Heart right ventricle (tissue), 16 donors: ENCODE results near the gene SSR2. TPM values are rescaled to one million over a fixed set of nuclear protein-coding genes. Genes with fewer than 3 reads are reported as not detected.

ENCODE experiments used
- ATAC-seq, 8 donors: fragments of 200-7000 bp; cut with Tn5 transposase; one replicate each; pipeline ENCODE4 v1.9.1; 2020; ENCODE audit warnings: mild to moderate bottlenecking in 8 of 8, moderate library complexity in 8 of 8, moderate number of reproducible peaks in 1 of 8
- DNase-seq, 2 donors: peaks; one replicate each; pipeline ENCODE4 v3.0.0-alpha.2; 2020
- H3K27ac ChIP-seq, 10 donors: fragments of 200-600 bp; sonication (generic) in 2 of 10; one replicate each; pipeline versions ENCODE4 v1.5.0 to v1.8.0; 2020 to 2022; ENCODE audit warnings: mild to moderate bottlenecking in 3 of 10
- H3K27me3 ChIP-seq, 7 donors: fragments of 200-600 bp; one replicate each; pipeline ENCODE4 v1.8.0; 2021 to 2022; ENCODE audit warnings: mild to moderate bottlenecking in 2 of 7
- H3K36me3 ChIP-seq, 9 donors: fragments of 200-600 bp; sonication (generic) in 1 of 9; one replicate each; pipeline versions ENCODE4 v1.5.0 to v1.8.0; 2020 to 2022; ENCODE audit warnings: mild to moderate bottlenecking in 2 of 9
- H3K4me1 ChIP-seq, 9 donors: fragments of 200-600 bp; sonication (generic) in 1 of 9; one replicate each; pipeline versions ENCODE4 v1.5.0 to v1.8.0; 2020 to 2022; ENCODE audit warnings: mild to moderate bottlenecking in 4 of 9
- H3K4me3 ChIP-seq, 10 donors: fragments of 200-600 bp; sonication (generic) in 2 of 10; one replicate each; pipeline versions ENCODE4 v1.5.0 to v1.8.0; 2020 to 2022; ENCODE audit warnings: mild to moderate bottlenecking in 7 of 10, moderate library complexity in 2 of 10
- H3K9me3 ChIP-seq, 11 donors: fragments of 200-600 bp in 10 of 11; sonication (generic) in 2 of 11; one replicate each; pipeline versions ENCODE4 v1.5.0 to v1.8.0; 2013 to 2022; ENCODE audit warnings: mild to moderate bottlenecking in 2 of 11, control low read depth in 1 of 11, moderate library complexity in 1 of 11
- WGBS, 2 donors: extraction: QIAGEN DNeasy Blood & Tissue Kit; methylation state at CpG; one replicate each; pipeline ENCODE4 v1.1.7; 2013; ENCODE audit warnings: inconsistent platforms in 1 of 2; 5-methylcytosine and 5-hydroxymethylcytosine counted together
- intact Hi-C, 10 donors: fragments of 100-400 bp; cut with DNase I; formaldehyde crosslinking; loops; one replicate each; pipeline versions ENCODE4 v1.11.1 to v1.14.2; 2022
- polyA plus RNA-seq, 2 donors: library from polyadenylated mRNA; stranded (reverse); fragments of 200-250 nt; gene quantifications; one replicate each; pipeline ENCODE4 v1.2.3, GENCODE V29; 2013
- total RNA-seq, 10 donors: library from RNA; stranded (reverse); fragmentation: NEBNext Ultra II Directional in 3 of 10; extraction: Animal tissue kit (Norgen Biotek cat#: 25700) in 3 of 10; gene quantifications; one replicate each; pipeline versions ENCODE4 v1.2.1 to v1.2.4, GENCODE V29; 2021 to 2023
- TF ChIP-seq, protein P1 (sequence below), 9 donors: fragments of 200-600 bp; sonication (generic) in 2 of 9; IDR thresholded peaks; one replicate each; pipeline versions ENCODE4 v1.5.0 to v1.8.0; 2021 to 2022; ENCODE audit warnings: antibody characterized with exemption in 9 of 9, mild to moderate bottlenecking in 5 of 9, moderate library complexity in 1 of 9
- donor health status: Arrhythmogenic right ventricular cardiomyopathy.
- donor health status: ischemic (EF 13 %, LVEDD 7.1; RV severe dilation, severe dysfunction).
- donor health status: healthy with polysubstance abuse.
- donor health status: DM: no; HTN: yes; CAD: no.
- donor health status: DM: no; HTN: no; CAD: no.
- donor health status: ischemic (EF 25% LVEDD 6.9; RV normal size, moderate dysfunction).
- donor health status: ischemic (EF 25% LVEDD 5.7; RV mildly dilated, moderate dysfunction).
- donor health status: healthy.
- donor health status: DM: yes; HTN: yes; CAD: no.
- donor health status: Ischemic cardiomyopathy.
- donor health status: ischemic (EF 35%, LVEDD 5.7; RV mildly dilated, moderate dysfunction).
- donor health status: nonischemic (EF 11% LVEDD 7.7; RV severe dilation, severe dysfunction).
- donor health status: DM: yes; HTN: yes; CAD: no.
- donor health status: PGD.
- donor health status: ischemic (EF 29% LVEDD 5.4; RV normal size, mild dysfunction).
- donor health status: nonischemic (EF 23%, LVEDD 6.1; RV moderate dilation, normal function).

SSR2 gene
- total and polyA plus RNA-seq, 12 donors, result 66.1 to 322 (median 73.7) TPM

DNA sequence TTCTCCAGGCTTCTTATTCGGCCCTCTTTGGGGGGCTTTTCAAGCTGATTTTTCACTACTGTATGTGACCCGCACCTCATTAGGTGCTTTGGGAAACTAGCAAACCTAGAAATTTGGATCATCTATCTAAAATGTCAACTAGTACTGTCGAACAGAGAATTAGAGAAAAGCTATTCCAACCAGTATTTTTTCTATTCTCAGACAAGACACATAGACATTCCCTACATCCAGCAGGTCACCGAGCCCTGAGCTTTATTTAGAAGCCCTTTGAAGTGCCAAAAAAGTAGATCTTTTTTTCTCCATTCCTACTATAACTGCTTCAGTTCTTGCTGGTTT is 310 bp upstream of the SSR2 start:
- intact Hi-C loops, result loop anchor here in 3 of 10 donors (5.0 kb wide), 2 partner anchors 36 to 46 kb away; no protein-coding TSS in a partner anchor
- Histone ChIP-seq H3K27me3 (no peaks in the 10 kb centered on the region), H3K36me3 (peaks cover 0 to 39% (median 21%) of the 10 kb centered on the region in 9 donors), H3K4me1 (peaks cover 3 to 25% (median 15%) of the 10 kb centered on the region in 9 donors), H3K27ac (peak overlapping the region in 9 of 10 donors; percentile 82 to 98 (median 93)), H3K9me3 (no peaks in the 10 kb centered on the region), H3K4me3 (peak overlapping the region in 9 of 10 donors; percentile 70 to 98 (median 81))
- no peak for ATAC-seq
- TF ChIP-seq, protein P1, sequence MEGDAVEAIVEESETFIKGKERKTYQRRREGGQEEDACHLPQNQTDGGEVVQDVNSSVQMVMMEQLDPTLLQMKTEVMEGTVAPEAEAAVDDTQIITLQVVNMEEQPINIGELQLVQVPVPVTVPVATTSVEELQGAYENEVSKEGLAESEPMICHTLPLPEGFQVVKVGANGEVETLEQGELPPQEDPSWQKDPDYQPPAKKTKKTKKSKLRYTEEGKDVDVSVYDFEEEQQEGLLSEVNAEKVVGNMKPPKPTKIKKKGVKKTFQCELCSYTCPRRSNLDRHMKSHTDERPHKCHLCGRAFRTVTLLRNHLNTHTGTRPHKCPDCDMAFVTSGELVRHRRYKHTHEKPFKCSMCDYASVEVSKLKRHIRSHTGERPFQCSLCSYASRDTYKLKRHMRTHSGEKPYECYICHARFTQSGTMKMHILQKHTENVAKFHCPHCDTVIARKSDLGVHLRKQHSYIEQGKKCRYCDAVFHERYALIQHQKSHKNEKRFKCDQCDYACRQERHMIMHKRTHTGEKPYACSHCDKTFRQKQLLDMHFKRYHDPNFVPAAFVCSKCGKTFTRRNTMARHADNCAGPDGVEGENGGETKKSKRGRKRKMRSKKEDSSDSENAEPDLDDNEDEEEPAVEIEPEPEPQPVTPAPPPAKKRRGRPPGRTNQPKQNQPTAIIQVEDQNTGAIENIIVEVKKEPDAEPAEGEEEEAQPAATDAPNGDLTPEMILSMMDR (IDR thresholded peaks at IDR 0.05), result no peak
- DNase-seq, result no peak
- 4% methylated on average over 4 of the region's 4 CpGs for whole genome bisulfite sequencing, 2 donors

DNA sequence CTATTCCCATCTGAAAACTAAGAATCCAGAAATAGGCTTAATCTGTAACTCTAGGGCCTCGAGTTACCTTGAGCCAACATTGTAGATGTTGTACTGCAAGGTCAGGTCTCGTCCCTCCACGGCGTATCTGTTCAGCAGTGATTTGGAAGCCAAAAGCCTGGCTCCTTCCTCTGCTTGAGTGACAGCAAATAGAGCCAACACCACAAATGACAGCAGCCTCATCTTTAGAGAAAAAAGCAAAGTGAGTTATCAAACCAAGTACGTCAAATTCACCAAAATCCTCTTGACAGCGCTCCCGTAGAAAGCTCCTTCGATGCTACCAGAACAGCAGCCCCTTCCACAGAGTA is 832 bp downstream of the SSR2 start:
- H3K27me3 ChIP-seq, result no peaks in the 10 kb centered on the region
- H3K36me3 ChIP-seq, result peaks cover 0 to 50% (median 23%) of the 10 kb centered on the region in 9 donors
- H3K4me1 ChIP-seq, result peaks cover 3 to 24% (median 13%) of the 10 kb centered on the region in 9 donors
- intact Hi-C loops, result loop anchor here in 3 of 10 donors (5.0 kb wide), 2 partner anchors 37 to 47 kb away; no protein-coding TSS in a partner anchor
- peak overlapping the region; percentile 56 to 98 (median 80) for H3K4me3 ChIP-seq
- no peaks in the 10 kb centered on the region for H3K9me3 ChIP-seq
- DNase-seq, result no peak
- H3K27ac ChIP-seq, result peak overlapping the region in 9 of 10 donors; percentile 82 to 98 (median 93)
- WGBS, 2 donors, result 30 to 36% methylated on average over 8 of the region's 8 CpGs
- TF ChIP-seq, protein P1 (IDR thresholded peaks at IDR 0.05), result no peak
- peak in 1 of 8 donors; percentile 5 for ATAC-seq

DNA sequence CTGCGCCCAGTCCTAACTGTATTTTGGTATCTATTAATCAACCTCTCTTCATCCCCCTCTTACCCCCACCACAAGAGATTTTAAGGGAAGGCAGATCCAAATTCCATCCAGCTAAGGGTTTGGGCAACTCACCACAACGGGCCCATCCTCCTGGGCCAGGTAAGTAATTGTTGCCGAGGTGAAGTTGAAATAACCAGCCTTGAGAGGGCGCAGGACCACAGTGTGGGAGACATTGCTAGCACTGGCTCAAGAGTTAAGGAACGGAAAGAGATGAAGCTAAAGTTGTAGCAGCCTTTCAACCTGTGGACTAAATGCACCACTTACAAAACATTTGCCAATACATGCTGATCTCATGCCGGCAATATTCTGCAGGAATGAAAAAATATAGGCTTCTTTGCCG is 5.9 kb downstream of the SSR2 start:
- no peak overlapping the region for H3K4me3 ChIP-seq
- H3K27ac ChIP-seq, result no peak overlapping the region
- no peak for ATAC-seq
- no peaks in the 10 kb centered on the region for H3K27me3 ChIP-seq
- H3K36me3 ChIP-seq, result peaks cover 0 to 100% (median 71%) of the 10 kb centered on the region in 9 donors
- no peaks in the 10 kb centered on the region for H3K9me3 ChIP-seq
- WGBS, 2 donors, result 94% methylated on average over 7 of the region's 7 CpGs
- no peak for DNase-seq
- intact Hi-C loops, result no loop called here
- H3K4me1 ChIP-seq, result peaks cover 0 to 15% (median 8%) of the 10 kb centered on the region in 9 donors
- TF ChIP-seq, protein P1 (IDR thresholded peaks at IDR 0.05), result no peak

DNA sequence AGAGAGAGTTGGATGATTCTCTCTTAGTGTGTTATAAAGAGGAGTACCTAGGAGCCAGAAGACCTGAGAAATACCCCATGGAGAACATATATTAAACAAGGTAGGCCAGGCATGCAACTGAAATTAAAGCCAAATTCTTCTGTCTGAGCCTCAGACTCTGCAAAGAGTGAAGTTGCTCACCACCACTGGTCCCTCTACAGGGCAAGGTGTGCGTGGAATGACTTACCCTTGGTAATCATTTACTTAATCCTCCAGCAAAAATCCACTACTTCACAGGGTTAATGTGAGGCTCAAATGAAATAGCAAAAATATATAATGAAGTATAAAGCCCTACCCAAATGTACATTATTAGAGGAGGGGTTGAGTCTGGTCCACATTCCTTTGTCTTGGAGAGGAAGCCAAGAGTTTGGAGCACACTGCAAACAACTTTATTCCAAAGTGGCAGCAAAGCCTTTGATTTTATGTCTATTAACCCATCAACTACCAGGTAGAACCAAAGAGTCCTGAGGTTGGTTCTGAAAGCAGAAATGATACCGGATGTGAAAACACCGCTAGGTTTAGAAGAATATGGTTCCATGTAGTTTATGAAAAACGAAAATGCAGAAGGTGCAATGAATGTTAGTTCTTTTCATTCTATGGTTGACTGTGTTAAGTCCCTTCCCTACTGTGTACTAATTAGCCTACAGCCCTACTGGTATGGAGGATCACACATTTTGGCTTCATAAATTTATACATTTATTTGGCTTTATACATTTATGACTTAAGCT is 8.5 kb downstream of the SSR2 start:
- H3K4me3 ChIP-seq, result no peak overlapping the region
- DNase-seq (no peak), ATAC-seq (no peak)
- no peaks in the 10 kb centered on the region for H3K9me3 ChIP-seq
- TF ChIP-seq, protein P1 (IDR thresholded peaks at IDR 0.05), result no peak
- WGBS, 2 donors, result 94 to 96% methylated on average over 4 of the region's 4 CpGs
- peaks cover 0 to 100% (median 73%) of the 10 kb centered on the region in 9 donors for H3K36me3 ChIP-seq
- intact Hi-C loops, result no loop called here
- no peaks in the 10 kb centered on the region for H3K27me3 ChIP-seq
- H3K4me1 ChIP-seq, result no peaks in the 10 kb centered on the region
- no peak overlapping the region for H3K27ac ChIP-seq
